Ishikawa (cell line): Measurements from ENCODE around the gene CDK6.

ENCODE experiments used
- CEBPB ChIP-seq: IDR thresholded peaks from 2 replicates; pipeline ENCODE4 v1.6.1; 2012
- CREB1 ChIP-seq: IDR thresholded peaks from 2 replicates; pipeline ENCODE4 v1.6.1; 2012; ENCODE audit warnings: low read depth
- EGR1 ChIP-seq: IDR thresholded peaks from 2 replicates; pipeline ENCODE4 v1.6.1; 2012
- EP300 ChIP-seq: IDR thresholded peaks from 2 replicates; pipeline ENCODE4 v1.6.1; 2012; ENCODE audit warnings: borderline replicate concordance
- FOXM1 ChIP-seq: IDR thresholded peaks from 2 replicates; pipeline ENCODE4 v1.6.1; 2012; ENCODE audit warnings: low read depth, borderline replicate concordance
- MAX ChIP-seq: IDR thresholded peaks from 2 replicates; pipeline ENCODE4 v1.6.1; 2012
- NFIC ChIP-seq: IDR thresholded peaks from 2 replicates; pipeline ENCODE4 v1.6.1; 2012
- RAD21 ChIP-seq: IDR thresholded peaks from 2 replicates; pipeline ENCODE4 v1.6.1; 2012; ENCODE audit warnings: low read depth
- REST ChIP-seq: IDR thresholded peaks from 2 replicates; pipeline ENCODE4 v1.6.1; 2012; ENCODE audit warnings: low read depth, mild to moderate bottlenecking
- TAF1 ChIP-seq: IDR thresholded peaks from 2 replicates; pipeline ENCODE4 v1.6.1; 2012; ENCODE audit warnings: low read depth, mild to moderate bottlenecking
- TCF12 ChIP-seq: IDR thresholded peaks from 2 replicates; pipeline ENCODE4 v1.6.1; 2012; ENCODE audit warnings: low read depth
- TEAD4 ChIP-seq: IDR thresholded peaks from 2 replicates; pipeline ENCODE4 v1.6.1; 2012
- YY1 ChIP-seq: IDR thresholded peaks from 2 replicates; pipeline ENCODE4 v1.6.1; 2012; ENCODE audit warnings: low read depth
- ZBTB7A ChIP-seq: IDR thresholded peaks from 2 replicates; pipeline ENCODE4 v1.6.1; 2012; ENCODE audit warnings: low read depth
- TF ChIP-seq, protein P1 (sequence below): IDR thresholded peaks from 2 replicates; pipeline ENCODE4 v1.6.1; 2012

Gene CDK6

GRCh38 chr7:92647011-92647625, 189.3 kb downstream of the CDK6 start:
- TF ChIP-seq, protein P1, sequence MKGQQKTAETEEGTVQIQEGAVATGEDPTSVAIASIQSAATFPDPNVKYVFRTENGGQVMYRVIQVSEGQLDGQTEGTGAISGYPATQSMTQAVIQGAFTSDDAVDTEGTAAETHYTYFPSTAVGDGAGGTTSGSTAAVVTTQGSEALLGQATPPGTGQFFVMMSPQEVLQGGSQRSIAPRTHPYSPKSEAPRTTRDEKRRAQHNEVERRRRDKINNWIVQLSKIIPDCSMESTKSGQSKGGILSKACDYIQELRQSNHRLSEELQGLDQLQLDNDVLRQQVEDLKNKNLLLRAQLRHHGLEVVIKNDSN = no peak
- TF ChIP-seq YY1 (no peak), NFIC (no peak), TCF12 (no peak), CREB1 (no peak), ZBTB7A (no peak), RAD21 (no peak), FOXM1 (no peak), EP300 (no peak), REST (no peak), EGR1 (no peak), TEAD4 (no peak), MAX (no peak), TAF1 (no peak), CEBPB (no peak)

GRCh38 chr7:92645114-92646061, 191.0 kb downstream of the CDK6 start:
- TF ChIP-seq YY1 (no peak), NFIC (no peak), RAD21 (no peak), CEBPB (no peak), TCF12 (no peak), FOXM1 (no peak), REST (no peak), EP300 (no peak), MAX (no peak), TAF1 (no peak), CREB1 (no peak), ZBTB7A (no peak), EGR1 (no peak), TEAD4 (no peak)
- TF ChIP-seq, protein P1 = no peak

DNA sequence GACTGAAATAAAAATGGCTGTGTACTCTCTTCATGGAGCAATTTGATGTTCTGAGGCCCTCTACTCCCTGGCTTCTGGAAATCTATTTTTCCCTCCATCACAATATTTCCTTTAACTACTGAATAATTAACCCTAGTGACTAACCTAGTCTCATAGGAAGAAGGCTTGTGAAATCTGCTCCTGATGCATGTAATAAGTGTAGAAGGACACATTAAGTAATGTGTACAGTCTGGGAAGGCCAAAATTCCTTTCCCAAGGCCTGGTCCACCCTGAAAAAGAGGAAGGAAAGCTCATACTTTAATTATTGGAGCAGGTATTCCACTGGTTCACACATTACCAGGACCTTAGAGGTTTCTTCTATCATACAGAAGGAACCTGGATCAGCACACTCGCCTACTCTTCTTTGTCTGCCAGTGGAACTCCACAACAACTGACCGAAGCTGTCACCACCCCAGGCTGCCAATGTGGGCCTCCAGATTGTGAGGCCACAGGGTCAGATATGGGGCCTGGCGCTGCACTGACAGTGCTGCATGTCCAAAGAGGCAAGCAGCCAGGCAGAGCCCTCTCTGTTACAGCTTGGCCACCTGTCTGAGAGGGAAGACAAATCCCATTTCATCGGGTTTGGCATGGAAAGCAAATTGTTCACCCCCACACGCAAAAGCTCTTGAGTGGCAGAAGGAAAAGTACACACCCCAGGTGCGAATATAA, 191.8 kb downstream of the CDK6 start:
- no peak for TF ChIP-seq MAX
- no peak for TF ChIP-seq YY1
- no peak for TF ChIP-seq TEAD4
- no peak for TF ChIP-seq EP300
- TF ChIP-seq ZBTB7A = no peak
- no peak for TF ChIP-seq REST
- no peak for TF ChIP-seq RAD21
- no peak for TF ChIP-seq TCF12
- no peak for TF ChIP-seq CREB1
- TF ChIP-seq, protein P1 = no peak
- no peak for TF ChIP-seq TAF1
- no peak for TF ChIP-seq NFIC
- TF ChIP-seq EGR1 = no peak
- no peak for TF ChIP-seq FOXM1
- no peak for TF ChIP-seq CEBPB
